A673 (cell line): Measurements from ENCODE around the gene FAM234B.

Experiments used
- EZH2 ChIP-seq: fragments of 200-600 bp; sonication (generic); IDR thresholded peaks from 2 replicates; pipeline ENCODE4 v1.6.1; 2017; ENCODE audit warnings: borderline replicate concordance, low read depth, mild to moderate bottlenecking, mixed read lengths, antibody characterized with exemption, low read length; ENCODE audit not compliant: poor library complexity, severe bottlenecking
- TF ChIP-seq, protein P1 (sequence below): fragments of 300-800, 200-600 bp; sonication (generic); conservative IDR thresholded peaks from 2 replicates; pipeline ENCODE4 v1.5.1; 2017; ENCODE audit warnings: low read depth, mild to moderate bottlenecking, antibody characterized with exemption, low read length, moderate library complexity, mixed read lengths

DNA sequence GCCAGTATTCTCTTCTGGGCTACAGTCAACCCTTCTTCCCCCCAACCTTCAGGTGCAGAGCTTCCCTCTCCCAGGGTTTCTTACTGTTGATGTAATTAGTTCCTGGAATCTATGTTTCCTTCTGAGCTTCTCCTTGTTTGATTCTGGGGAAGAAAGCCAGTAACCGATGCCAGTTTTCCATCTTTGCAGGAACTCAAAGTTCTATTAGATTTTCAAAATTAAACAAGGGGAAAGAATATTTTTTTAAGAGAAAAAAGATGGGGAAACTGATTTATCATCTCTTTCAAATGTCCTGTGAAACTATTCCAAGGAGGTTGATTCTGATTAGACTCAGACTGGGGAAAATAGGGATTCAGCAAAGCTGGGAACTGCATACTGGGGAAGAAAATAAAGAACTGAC, 17.9 kb upstream of the FAM234B start:
- TF ChIP-seq, protein P1, sequence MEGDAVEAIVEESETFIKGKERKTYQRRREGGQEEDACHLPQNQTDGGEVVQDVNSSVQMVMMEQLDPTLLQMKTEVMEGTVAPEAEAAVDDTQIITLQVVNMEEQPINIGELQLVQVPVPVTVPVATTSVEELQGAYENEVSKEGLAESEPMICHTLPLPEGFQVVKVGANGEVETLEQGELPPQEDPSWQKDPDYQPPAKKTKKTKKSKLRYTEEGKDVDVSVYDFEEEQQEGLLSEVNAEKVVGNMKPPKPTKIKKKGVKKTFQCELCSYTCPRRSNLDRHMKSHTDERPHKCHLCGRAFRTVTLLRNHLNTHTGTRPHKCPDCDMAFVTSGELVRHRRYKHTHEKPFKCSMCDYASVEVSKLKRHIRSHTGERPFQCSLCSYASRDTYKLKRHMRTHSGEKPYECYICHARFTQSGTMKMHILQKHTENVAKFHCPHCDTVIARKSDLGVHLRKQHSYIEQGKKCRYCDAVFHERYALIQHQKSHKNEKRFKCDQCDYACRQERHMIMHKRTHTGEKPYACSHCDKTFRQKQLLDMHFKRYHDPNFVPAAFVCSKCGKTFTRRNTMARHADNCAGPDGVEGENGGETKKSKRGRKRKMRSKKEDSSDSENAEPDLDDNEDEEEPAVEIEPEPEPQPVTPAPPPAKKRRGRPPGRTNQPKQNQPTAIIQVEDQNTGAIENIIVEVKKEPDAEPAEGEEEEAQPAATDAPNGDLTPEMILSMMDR: no peak
- no peak for TF ChIP-seq EZH2
